Mononuclear cell (primary cell): ENCODE data around the gene FRAS1. TPM values are rescaled to one million over a fixed set of nuclear protein-coding genes. Genes with fewer than 3 reads are reported as not detected.
"Not testable (repeated sequence)": the region's sequence is repeated elsewhere in the genome, so short reads cannot be mapped to it uniquely, and the experiment has no call there.

Experiments used
- H3K27me3 ChIP-seq: 2 replicates; pipeline ENCODE4 v1.6.0; 2011; ENCODE audit warnings: low read length, control low read depth; ENCODE audit not compliant: insufficient read depth
- H3K4me1 ChIP-seq: 2 replicates; pipeline ENCODE4 v1.5.1; 2011; ENCODE audit warnings: mild to moderate bottlenecking, low read length, control low read depth; ENCODE audit not compliant: insufficient read depth
- H3K4me3 ChIP-seq: 2 replicates; pipeline ENCODE4 v1.5.1; 2011; ENCODE audit warnings: mild to moderate bottlenecking, low read length, moderate library complexity
- H3K9me3 ChIP-seq: 2 replicates; pipeline ENCODE4 v1.5.1; 2011; ENCODE audit warnings: low read depth, mild to moderate bottlenecking, control low read depth, low read length
- total RNA-seq: library from RNA; depleted of rRNA; stranded (reverse); fragments of >200 nt; gene quantifications from one replicate; pipeline ENCODE4 v1.2.3, GENCODE V29; 2012

The FRAS1 gene
- total RNA-seq, 1 donor = under 0.01 TPM

- not testable (repeated sequence) for H3K4me1 ChIP-seq, H3K4me3 ChIP-seq, H3K27me3 ChIP-seq, H3K9me3 ChIP-seq
These were observed 68.8 kb downstream of the FRAS1 start for GRCh38 chr4:78125834-78126331.

GRCh38 chr4:78129383-78130108 lies 72.4 kb downstream of the FRAS1 start:
- Histone ChIP-seq H3K9me3 (no peaks in the 10 kb centered on the region), H3K4me3 (no peak overlapping the region), H3K4me1 (no peaks in the 10 kb centered on the region), H3K27me3 (no peaks in the 10 kb centered on the region)

GRCh38 chr4:78131403-78131802 lies 74.3 kb downstream of the FRAS1 start:
- H3K27me3 ChIP-seq = no peaks in the 10 kb centered on the region
- no peak overlapping the region for H3K4me3 ChIP-seq
- no peaks in the 10 kb centered on the region for H3K9me3 ChIP-seq
- H3K4me1 ChIP-seq = no peaks in the 10 kb centered on the region

GRCh38 chr4:78136109-78137081 lies 79.3 kb downstream of the FRAS1 start:
- no peak overlapping the region for H3K4me3 ChIP-seq
- H3K27me3 ChIP-seq = no peaks in the 10 kb centered on the region
- H3K9me3 ChIP-seq = no peaks in the 10 kb centered on the region
- H3K4me1 ChIP-seq = no peaks in the 10 kb centered on the region

GRCh38 chr4:78137532-78137931 lies 80.4 kb downstream of the FRAS1 start:
- no peaks in the 10 kb centered on the region for H3K4me1 ChIP-seq
- H3K9me3 ChIP-seq = no peaks in the 10 kb centered on the region
- no peaks in the 10 kb centered on the region for H3K27me3 ChIP-seq
- no peak overlapping the region for H3K4me3 ChIP-seq

- Histone ChIP-seq H3K4me3 (no peak overlapping the region), H3K9me3 (no peaks in the 10 kb centered on the region), H3K4me1 (no peaks in the 10 kb centered on the region), H3K27me3 (no peaks in the 10 kb centered on the region)
These were observed 81.1 kb downstream of the FRAS1 start for GRCh38 chr4:78138252-78138651.

- Histone ChIP-seq H3K9me3 (no peaks in the 10 kb centered on the region), H3K4me3 (no peak overlapping the region), H3K27me3 (no peaks in the 10 kb centered on the region), H3K4me1 (no peaks in the 10 kb centered on the region)
These were observed 86.5 kb downstream of the FRAS1 start for GRCh38 chr4:78143634-78144033.

GRCh38 chr4:78145008-78145407 lies 87.9 kb downstream of the FRAS1 start:
- Histone ChIP-seq H3K4me3 (no peak overlapping the region), H3K9me3 (no peaks in the 10 kb centered on the region), H3K27me3 (no peaks in the 10 kb centered on the region), H3K4me1 (no peaks in the 10 kb centered on the region)

- Histone ChIP-seq H3K27me3 (no peaks in the 10 kb centered on the region), H3K9me3 (no peaks in the 10 kb centered on the region), H3K4me3 (no peak overlapping the region), H3K4me1 (no peaks in the 10 kb centered on the region)
These were observed 88.5 kb downstream of the FRAS1 start for GRCh38 chr4:78145622-78146021.

GRCh38 chr4:78149751-78150542 lies 92.8 kb downstream of the FRAS1 start:
- no peaks in the 10 kb centered on the region for H3K4me1 ChIP-seq
- no peaks in the 10 kb centered on the region for H3K27me3 ChIP-seq
- no peaks in the 10 kb centered on the region for H3K9me3 ChIP-seq
- H3K4me3 ChIP-seq = no peak overlapping the region

GRCh38 chr4:78150543-78150864 lies 93.4 kb downstream of the FRAS1 start:
- Histone ChIP-seq H3K9me3 (no peaks in the 10 kb centered on the region), H3K27me3 (no peaks in the 10 kb centered on the region), H3K4me3 (no peak overlapping the region), H3K4me1 (no peaks in the 10 kb centered on the region)

GRCh38 chr4:78152795-78153194 lies 95.7 kb downstream of the FRAS1 start:
- no peak overlapping the region for H3K4me3 ChIP-seq
- H3K4me1 ChIP-seq = no peaks in the 10 kb centered on the region
- H3K9me3 ChIP-seq = no peaks in the 10 kb centered on the region
- H3K27me3 ChIP-seq = no peaks in the 10 kb centered on the region

GRCh38 chr4:78154972-78155590 lies 98.0 kb downstream of the FRAS1 start:
- H3K4me1 ChIP-seq = no peaks in the 10 kb centered on the region
- no peak overlapping the region for H3K4me3 ChIP-seq
- peaks cover 4% of the 10 kb centered on the region for H3K27me3 ChIP-seq
- H3K9me3 ChIP-seq = no peaks in the 10 kb centered on the region

- no peaks in the 10 kb centered on the region for H3K4me1 ChIP-seq
- no peak overlapping the region for H3K4me3 ChIP-seq
- H3K27me3 ChIP-seq = peaks cover 4% of the 10 kb centered on the region
- H3K9me3 ChIP-seq = no peaks in the 10 kb centered on the region
These were observed 98.5 kb downstream of the FRAS1 start for GRCh38 chr4:78155616-78156105.
